Endothelial cell (in vitro differentiated cells): Measurements from ENCODE around the gene ESR1. TPM values are rescaled to one million over a fixed set of nuclear protein-coding genes. Genes with fewer than 3 reads are reported as not detected.
"Not testable (repeated sequence)": the region's sequence is repeated elsewhere in the genome, so short reads cannot be mapped to it uniquely, and the experiment has no call there.

ENCODE experiments used
- DNase-seq: peaks from one replicate; pipeline ENCODE4 v3.0.0; 2021; ENCODE audit warnings: low spot score
- H3K27ac Mint-ChIP-seq: one replicate; pipeline ENCODE4 v1.8.0; 2021; ENCODE audit warnings: mixed read lengths, inconsistent platforms; ENCODE audit not compliant: unreplicated experiment
- H3K27me3 Mint-ChIP-seq: one replicate; pipeline ENCODE4 v1.8.0; 2021; ENCODE audit warnings: mild to moderate bottlenecking, moderate library complexity, mixed read lengths, inconsistent platforms; ENCODE audit not compliant: unreplicated experiment
- H3K36me3 Mint-ChIP-seq: one replicate; pipeline ENCODE4 v1.8.0; 2021; ENCODE audit warnings: mild to moderate bottlenecking, low read depth, mixed read lengths, inconsistent platforms; ENCODE audit not compliant: unreplicated experiment
- H3K4me1 Mint-ChIP-seq: one replicate; pipeline ENCODE4 v1.8.0; 2021; ENCODE audit warnings: mild to moderate bottlenecking, mixed read lengths, inconsistent platforms; ENCODE audit not compliant: unreplicated experiment
- H3K4me3 Mint-ChIP-seq: one replicate; pipeline ENCODE4 v1.8.0; 2021; ENCODE audit warnings: mild to moderate bottlenecking, mixed read lengths, inconsistent platforms; ENCODE audit not compliant: unreplicated experiment
- H3K9me3 Mint-ChIP-seq: one replicate; pipeline ENCODE4 v1.8.0; 2021; ENCODE audit warnings: mixed read lengths, inconsistent platforms; ENCODE audit not compliant: unreplicated experiment
- CTCF ChIP-seq: fragments of 200-600 bp; sonication (generic); IDR thresholded peaks from one replicate; pipeline ENCODE4 v1.5.0; 2021; ENCODE audit warnings: antibody characterized with exemption; ENCODE audit not compliant: unreplicated experiment
- total RNA-seq: library from RNA; stranded (reverse); fragmentation: NEBNext Ultra II Directional; extraction: Animal tissue kit (Norgen Biotek cat#: 25700); gene quantifications from one replicate; pipeline ENCODE4 v1.2.1, GENCODE V29; 2021; ENCODE audit not compliant: unreplicated experiment

The ESR1 gene
- total RNA-seq, 1 donor from 2014 or later, result 0.05 TPM

- DNase-seq, result no peak
- no peak overlapping the region for H3K27ac Mint-ChIP-seq
- H3K4me1 Mint-ChIP-seq, result no peaks in the 10 kb centered on the region
- H3K27me3 Mint-ChIP-seq, result peaks cover 3% of the 10 kb centered on the region
- no peak overlapping the region for H3K4me3 Mint-ChIP-seq
- no peak for TF ChIP-seq CTCF
- no peaks in the 10 kb centered on the region for H3K36me3 Mint-ChIP-seq
- H3K9me3 Mint-ChIP-seq, result no peaks in the 10 kb centered on the region
Observed at GRCh38 chr6:151850479-151851003, 43.1 kb downstream of the ESR1 start.

GRCh38 chr6:151858294-151858693 lies 50.8 kb downstream of the ESR1 start:
- H3K9me3 Mint-ChIP-seq, result no peaks in the 10 kb centered on the region
- no peaks in the 10 kb centered on the region for H3K4me1 Mint-ChIP-seq
- H3K27me3 Mint-ChIP-seq, result no peaks in the 10 kb centered on the region
- H3K36me3 Mint-ChIP-seq, result no peaks in the 10 kb centered on the region
- TF ChIP-seq CTCF, result no peak
- no peak overlapping the region for H3K4me3 Mint-ChIP-seq
- no peak for DNase-seq
- no peak overlapping the region for H3K27ac Mint-ChIP-seq

- no peak for DNase-seq
- TF ChIP-seq CTCF, result no peak
- H3K36me3 Mint-ChIP-seq, result no peaks in the 10 kb centered on the region
- H3K27me3 Mint-ChIP-seq, result no peaks in the 10 kb centered on the region
- no peaks in the 10 kb centered on the region for H3K9me3 Mint-ChIP-seq
- no peaks in the 10 kb centered on the region for H3K4me1 Mint-ChIP-seq
- no peak overlapping the region for H3K4me3 Mint-ChIP-seq
- H3K27ac Mint-ChIP-seq, result no peak overlapping the region
Observed at GRCh38 chr6:151862461-151862860, 55.0 kb downstream of the ESR1 start.

- not testable (repeated sequence) for H3K36me3 Mint-ChIP-seq, H3K27ac Mint-ChIP-seq, H3K4me3 Mint-ChIP-seq, H3K27me3 Mint-ChIP-seq, DNase-seq, H3K4me1 Mint-ChIP-seq, H3K9me3 Mint-ChIP-seq
Observed at GRCh38 chr6:151867361-151867869, 59.9 kb downstream of the ESR1 start.

- H3K9me3 Mint-ChIP-seq, result no peaks in the 10 kb centered on the region
- no peak for TF ChIP-seq CTCF
- H3K27ac Mint-ChIP-seq, result no peak overlapping the region
- DNase-seq, result no peak
- no peaks in the 10 kb centered on the region for H3K4me1 Mint-ChIP-seq
- H3K27me3 Mint-ChIP-seq, result peaks cover 3% of the 10 kb centered on the region
- no peak overlapping the region for H3K4me3 Mint-ChIP-seq
- H3K36me3 Mint-ChIP-seq, result no peaks in the 10 kb centered on the region
Observed at GRCh38 chr6:151869345-151869744, 61.9 kb downstream of the ESR1 start.
